GM19238 (cell line): ENCODE measurements around the gene INPP4B.
"Not testable (repeated sequence)": the region's sequence is repeated elsewhere in the genome, so short reads cannot be mapped to it uniquely, and the experiment has no call there.

Experiments
- DNase-seq: peaks from one replicate; pipeline ENCODE4 v3.0.0; 2011; ENCODE audit warnings: low spot score; ENCODE audit not compliant: insufficient read length

Gene INPP4B

GRCh38 chr4:142549248-142549647, 296.9 kb downstream of the INPP4B start:
- DNase-seq: no peak

- no peak for DNase-seq
Observed at GRCh38 chr4:142548491-142548890, 297.6 kb downstream of the INPP4B start.

GRCh38 chr4:142547974-142548373, 298.1 kb downstream of the INPP4B start:
- no peak for DNase-seq

GRCh38 chr4:142544594-142544993, 301.5 kb downstream of the INPP4B start:
- DNase-seq: no peak

GRCh38 chr4:142544039-142544438, 302.1 kb downstream of the INPP4B start:
- DNase-seq: no peak

GRCh38 chr4:142540483-142540804, 305.7 kb downstream of the INPP4B start:
- no peak for DNase-seq

- DNase-seq: no peak
Observed at GRCh38 chr4:142539796-142540482, 306.2 kb downstream of the INPP4B start.

- no peak for DNase-seq
Observed at GRCh38 chr4:142535009-142535408, 311.1 kb downstream of the INPP4B start.

- DNase-seq: no peak
Observed at GRCh38 chr4:142532054-142532453, 314.0 kb downstream of the INPP4B start.

- no peak for DNase-seq
Observed at GRCh38 chr4:142530728-142531127, 315.4 kb downstream of the INPP4B start.

- DNase-seq: no peak
Observed at GRCh38 chr4:142528433-142528832, 317.7 kb downstream of the INPP4B start.

- no peak for DNase-seq
Observed at GRCh38 chr4:142523111-142523510, 323.0 kb downstream of the INPP4B start.

- DNase-seq: no peak
Observed at GRCh38 chr4:142519342-142519741, 326.8 kb downstream of the INPP4B start.

- no peak for DNase-seq
Observed at GRCh38 chr4:142516686-142517526, 329.2 kb downstream of the INPP4B start.

- DNase-seq: no peak
Observed at GRCh38 chr4:142512161-142512560, 333.9 kb downstream of the INPP4B start.

- no peak for DNase-seq
Observed at GRCh38 chr4:142509881-142510280, 336.2 kb downstream of the INPP4B start.

- DNase-seq: not testable (repeated sequence)
Observed at GRCh38 chr4:142509381-142509780, 336.7 kb downstream of the INPP4B start.

GRCh38 chr4:142500966-142501365, 345.1 kb downstream of the INPP4B start:
- no peak for DNase-seq

GRCh38 chr4:142497606-142498005, 348.5 kb downstream of the INPP4B start:
- DNase-seq: no peak

- no peak for DNase-seq
Observed at GRCh38 chr4:142493255-142494110, 352.6 kb downstream of the INPP4B start.

- no peak for DNase-seq
Observed at GRCh38 chr4:142485452-142485851, 360.6 kb downstream of the INPP4B start.

GRCh38 chr4:142480244-142480643, 365.9 kb downstream of the INPP4B start:
- no peak for DNase-seq
